Suprapubic skin (tissue), 4 donors: ENCODE data around the gene SLC16A11. TPM values are rescaled to one million over a fixed set of nuclear protein-coding genes. Genes with fewer than 3 reads are reported as not detected.
"Not testable (repeated sequence)": the region's sequence is repeated elsewhere in the genome, so short reads cannot be mapped to it uniquely, and the experiment has no call there.

ENCODE experiments used
- DNase-seq, 2 donors: peaks; one replicate each; pipeline ENCODE4 v3.0.0-alpha.2; 2019; ENCODE audit warnings: low spot score in 2 of 2
- H3K27ac ChIP-seq: fragments of 200-600 bp; sonication (generic); one replicate; pipeline ENCODE4 v1.5.1; 2019
- H3K27me3 ChIP-seq: fragments of 200-600 bp; sonication (generic); one replicate; pipeline ENCODE4 v1.5.1; 2019
- H3K36me3 ChIP-seq: fragments of 200-600 bp; sonication (generic); one replicate; pipeline ENCODE4 v1.5.1; 2019
- H3K4me1 ChIP-seq: fragments of 200-600 bp; sonication (generic); one replicate; pipeline ENCODE4 v1.5.1; 2019
- H3K4me3 ChIP-seq: fragments of 200-600 bp; sonication (generic); one replicate; pipeline ENCODE4 v1.5.1; 2019; ENCODE audit warnings: mild to moderate bottlenecking
- H3K9me3 ChIP-seq: fragments of 200-600 bp; sonication (generic); one replicate; pipeline ENCODE4 v1.5.1; 2019
- EP300 ChIP-seq: sonication (generic); formaldehyde crosslinking; IDR thresholded peaks from one replicate; pipeline ENCODE4 v1.6.1; 2017; ENCODE audit warnings: antibody characterized with exemption
- POLR2A ChIP-seq, 2 donors: fragments of 450-650 bp; IDR thresholded peaks; one replicate each; pipeline ENCODE4 v1.6.1; 2017; ENCODE audit warnings: antibody characterized with exemption in 2 of 2, mild to moderate bottlenecking in 2 of 2, moderate library complexity in 2 of 2
- POLR2AphosphoS5 ChIP-seq, 3 donors: sonication (generic); formaldehyde crosslinking; IDR thresholded peaks; one replicate each; pipeline ENCODE4 v1.6.1; 2017; ENCODE audit warnings: antibody characterized with exemption in 3 of 3
- WGBS: methylation state at CpG from one replicate; pipeline ENCODE4 v1.1.5; 2018; 5-methylcytosine and 5-hydroxymethylcytosine counted together
- total RNA-seq, 4 donors: library from RNA; depleted of rRNA; stranded (reverse); fragments of >200 nt; gene quantifications; one replicate each; pipeline ENCODE4 v1.1.0, GENCODE V29; 2016
- TF ChIP-seq, protein P1 (sequence below), 2 donors: fragments of 200-600 bp in 1 of 2; fragments of 450-650 bp in 1 of 2; sonication (generic) in 1 of 2; IDR thresholded peaks; one replicate each; pipeline ENCODE4 v1.5.1; 2016 to 2019; ENCODE audit warnings: antibody characterized with exemption in 2 of 2, mild to moderate bottlenecking in 1 of 2, moderate library complexity in 1 of 2

Gene SLC16A11, protein sequence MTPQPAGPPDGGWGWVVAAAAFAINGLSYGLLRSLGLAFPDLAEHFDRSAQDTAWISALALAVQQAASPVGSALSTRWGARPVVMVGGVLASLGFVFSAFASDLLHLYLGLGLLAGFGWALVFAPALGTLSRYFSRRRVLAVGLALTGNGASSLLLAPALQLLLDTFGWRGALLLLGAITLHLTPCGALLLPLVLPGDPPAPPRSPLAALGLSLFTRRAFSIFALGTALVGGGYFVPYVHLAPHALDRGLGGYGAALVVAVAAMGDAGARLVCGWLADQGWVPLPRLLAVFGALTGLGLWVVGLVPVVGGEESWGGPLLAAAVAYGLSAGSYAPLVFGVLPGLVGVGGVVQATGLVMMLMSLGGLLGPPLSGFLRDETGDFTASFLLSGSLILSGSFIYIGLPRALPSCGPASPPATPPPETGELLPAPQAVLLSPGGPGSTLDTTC
- 10 to 100 TPM in 1 of 4 donors, 1 to 10 TPM in 2, under 1 TPM in 1; 0.26 to 10.8 (median 5.5) TPM for total RNA-seq

DNA sequence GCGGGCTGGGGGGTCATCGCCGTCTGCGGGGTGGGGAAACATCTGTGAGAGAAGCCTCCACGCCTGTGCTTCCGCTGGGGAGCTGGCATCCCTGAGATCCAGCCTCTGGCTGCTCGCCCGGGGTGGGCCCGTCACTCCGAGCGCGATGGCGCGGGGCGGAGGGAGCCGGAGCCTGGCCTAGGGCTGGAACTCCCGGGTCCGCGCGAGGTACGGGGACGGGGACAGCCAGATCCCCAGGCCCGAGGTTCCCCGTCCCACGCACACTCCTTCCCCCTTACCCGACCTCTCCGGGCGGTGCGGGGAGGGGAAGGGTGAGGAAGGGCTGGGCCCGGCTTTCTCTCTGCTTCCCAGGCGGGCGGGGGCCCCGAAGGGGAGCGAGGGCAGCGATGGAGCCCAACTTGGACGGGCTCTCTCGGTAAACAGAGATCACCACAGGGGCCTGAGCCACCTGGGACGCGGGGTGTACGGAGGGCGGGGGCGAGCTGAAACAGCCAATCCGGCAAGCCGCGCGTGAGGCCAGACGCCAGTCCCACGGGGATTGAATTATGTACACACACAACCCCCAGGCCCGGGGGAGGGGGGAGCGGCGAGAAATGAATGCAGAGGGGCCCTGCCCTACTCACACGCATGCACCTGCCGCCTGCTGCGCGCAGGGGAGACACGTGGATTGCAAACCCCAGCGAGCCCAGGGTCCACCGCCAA lies at the start of gene SLC16A11:
Gene SLC16A11 (minus strand): TSS at position 596 of the 702 bp plus-strand sequence. CDS start 579 bp downstream, at position 17.
- Histone ChIP-seq H3K36me3 (no peaks in the 10 kb centered on the region), H3K27ac (peak within 1 kb of the TSS; percentile 91), H3K4me1 (peaks cover 47% of the 10 kb centered on the region), H3K27me3 (peaks cover 8% of the 10 kb centered on the region), H3K9me3 (no peaks in the 10 kb centered on the region), H3K4me3 (peak within 1 kb of the TSS; percentile 50)
- TF ChIP-seq EP300 (no peak), POLR2AphosphoS5 (IDR thresholded peaks at IDR 0.05) (no peak), POLR2A (IDR thresholded peaks at IDR 0.05) (no peak)
- TF ChIP-seq, protein P1, sequence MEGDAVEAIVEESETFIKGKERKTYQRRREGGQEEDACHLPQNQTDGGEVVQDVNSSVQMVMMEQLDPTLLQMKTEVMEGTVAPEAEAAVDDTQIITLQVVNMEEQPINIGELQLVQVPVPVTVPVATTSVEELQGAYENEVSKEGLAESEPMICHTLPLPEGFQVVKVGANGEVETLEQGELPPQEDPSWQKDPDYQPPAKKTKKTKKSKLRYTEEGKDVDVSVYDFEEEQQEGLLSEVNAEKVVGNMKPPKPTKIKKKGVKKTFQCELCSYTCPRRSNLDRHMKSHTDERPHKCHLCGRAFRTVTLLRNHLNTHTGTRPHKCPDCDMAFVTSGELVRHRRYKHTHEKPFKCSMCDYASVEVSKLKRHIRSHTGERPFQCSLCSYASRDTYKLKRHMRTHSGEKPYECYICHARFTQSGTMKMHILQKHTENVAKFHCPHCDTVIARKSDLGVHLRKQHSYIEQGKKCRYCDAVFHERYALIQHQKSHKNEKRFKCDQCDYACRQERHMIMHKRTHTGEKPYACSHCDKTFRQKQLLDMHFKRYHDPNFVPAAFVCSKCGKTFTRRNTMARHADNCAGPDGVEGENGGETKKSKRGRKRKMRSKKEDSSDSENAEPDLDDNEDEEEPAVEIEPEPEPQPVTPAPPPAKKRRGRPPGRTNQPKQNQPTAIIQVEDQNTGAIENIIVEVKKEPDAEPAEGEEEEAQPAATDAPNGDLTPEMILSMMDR (IDR thresholded peaks at IDR 0.05), result no peak
- DNase-seq, result peak in 1 of 2 donors; percentile 81
- 0% methylated on average over 24 of the region's 58 CpGs for WGBS

- Histone ChIP-seq H3K4me3 (peak overlapping the region; percentile 7), H3K27me3 (peaks cover 11% of the 10 kb centered on the region)
- not testable (repeated sequence) for H3K36me3 ChIP-seq, H3K9me3 ChIP-seq, DNase-seq, H3K27ac ChIP-seq, H3K4me1 ChIP-seq
- 57% methylated on average over 23 of the region's 28 CpGs for WGBS
These were observed 47.6 kb upstream of the SLC16A11 start for GRCh38 chr17:7091311-7092005.

GRCh38 chr17:7089570-7089969 lies 45.7 kb upstream of the SLC16A11 start:
- H3K4me3 ChIP-seq, H3K9me3 ChIP-seq, H3K4me1 ChIP-seq, H3K27ac ChIP-seq, DNase-seq, H3K36me3 ChIP-seq: not testable (repeated sequence)
- 89% methylated on average over 6 of the region's 6 CpGs for WGBS
- peaks cover 11% of the 10 kb centered on the region for H3K27me3 ChIP-seq

GRCh38 chr17:7088442-7088841 lies 44.5 kb upstream of the SLC16A11 start:
- WGBS, result 44% methylated on average over 4 of the region's 4 CpGs
- not testable (repeated sequence) for H3K4me3 ChIP-seq, DNase-seq, H3K27ac ChIP-seq, H3K4me1 ChIP-seq, H3K36me3 ChIP-seq, H3K9me3 ChIP-seq, H3K27me3 ChIP-seq

- H3K27ac ChIP-seq, result no peak overlapping the region
- H3K27me3 ChIP-seq, result peaks cover 4% of the 10 kb centered on the region
- 34% methylated on average over 7 of the region's 7 CpGs for WGBS
- H3K4me3 ChIP-seq, result no peak overlapping the region
- H3K4me1 ChIP-seq, result peaks cover 3% of the 10 kb centered on the region
- no peak for DNase-seq
- no peaks in the 10 kb centered on the region for H3K36me3 ChIP-seq
- TF ChIP-seq, protein P1 (IDR thresholded peaks at IDR 0.05), result no peak
- TF ChIP-seq POLR2A (IDR thresholded peaks at IDR 0.05) (no peak), POLR2AphosphoS5 (IDR thresholded peaks at IDR 0.05) (no peak), EP300 (no peak)
- no peaks in the 10 kb centered on the region for H3K9me3 ChIP-seq
These were observed 40.2 kb upstream of the SLC16A11 start for GRCh38 chr17:7084088-7084487.

DNA sequence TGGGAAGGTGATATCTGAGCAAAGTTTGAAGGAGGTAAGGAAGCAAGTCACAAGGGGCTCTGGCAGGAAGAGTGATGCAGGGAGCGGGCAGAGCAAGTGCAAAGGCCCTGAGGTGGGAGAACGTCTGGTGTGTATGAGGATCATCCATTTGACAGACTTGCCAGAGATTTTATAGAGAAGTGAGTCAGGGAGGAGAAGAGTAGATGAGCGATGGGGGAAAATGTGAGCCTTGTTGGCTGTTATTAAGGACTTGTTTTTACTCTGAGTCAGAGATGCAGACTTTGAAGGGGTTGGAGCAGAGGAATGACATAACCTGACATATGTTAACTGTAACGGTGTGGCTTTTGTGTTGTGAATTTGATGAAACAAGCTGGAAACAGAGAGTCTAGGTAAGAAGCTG lies 39.7 kb upstream of the SLC16A11 start:
- no peak for TF ChIP-seq EP300
- TF ChIP-seq POLR2AphosphoS5 (IDR thresholded peaks at IDR 0.05), result no peak
- TF ChIP-seq, protein P1 (IDR thresholded peaks at IDR 0.05), result no peak
- TF ChIP-seq POLR2A (IDR thresholded peaks at IDR 0.05), result no peak
- 66% methylated on average over 4 of the region's 4 CpGs for WGBS

More for the DNA sequence above, 39.7 kb upstream of the SLC16A11 start:
- peaks cover 2% of the 10 kb centered on the region for H3K27me3 ChIP-seq
- no peaks in the 10 kb centered on the region for H3K9me3 ChIP-seq
- no peaks in the 10 kb centered on the region for H3K36me3 ChIP-seq
- no peak for DNase-seq
- peaks cover 3% of the 10 kb centered on the region for H3K4me1 ChIP-seq
- H3K27ac ChIP-seq, result no peak overlapping the region
- no peak overlapping the region for H3K4me3 ChIP-seq
